HEK293 (cell line): ENCODE results near the gene IFNG.

Source experiments
- PRDM10 ChIP-seq: fragments of 450-650 bp; formaldehyde crosslinking; IDR thresholded peaks from 2 replicates; pipeline ENCODE4 v1.5.1; 2016; ENCODE audit warnings: missing biosample characterization, missing genetic modification characterization
- TCF7L2 ChIP-seq: IDR thresholded peaks from 2 replicates; pipeline ENCODE4 v1.6.1; 2011; ENCODE audit warnings: low read depth, mild to moderate bottlenecking, inconsistent platforms, low read length, moderate library complexity, borderline replicate concordance
- YY1 ChIP-seq: fragments of 450-650 bp; formaldehyde crosslinking; IDR thresholded peaks from 2 replicates; pipeline ENCODE4 v1.5.1; 2018; ENCODE audit warnings: missing biosample characterization, missing genetic modification characterization
- ZBTB7A ChIP-seq: fragments of 450-650 bp; formaldehyde crosslinking; IDR thresholded peaks from 2 replicates; pipeline ENCODE4 v1.5.1; 2016; ENCODE audit warnings: low read depth, missing biosample characterization, missing genetic modification characterization
- ZNF248 ChIP-seq: fragments of 450-650 bp; formaldehyde crosslinking; IDR thresholded peaks from 2 replicates; pipeline ENCODE4 v1.5.1; 2017; ENCODE audit warnings: missing biosample characterization, missing genetic modification characterization
- ZNF292 ChIP-seq: fragments of 450-650 bp; formaldehyde crosslinking; IDR thresholded peaks from 2 replicates; pipeline ENCODE4 v1.5.1; 2016; ENCODE audit warnings: low read depth, missing biosample characterization, missing genetic modification characterization, borderline replicate concordance
- ZNF416 ChIP-seq: fragments of 450-650 bp; formaldehyde crosslinking; IDR thresholded peaks from 2 replicates; pipeline ENCODE4 v1.5.1; 2016; ENCODE audit warnings: missing biosample characterization, missing genetic modification characterization
- ZNF626 ChIP-seq: fragments of 450-650 bp; sonication (Bioruptor Pico); formaldehyde crosslinking; IDR thresholded peaks from 2 replicates; pipeline ENCODE4 v1.5.1; 2018; ENCODE audit warnings: missing biosample characterization, missing genetic modification characterization, inconsistent platforms
- ZNF677 ChIP-seq: fragments of 450-650 bp; IDR thresholded peaks from 2 replicates; pipeline ENCODE4 v1.5.0; 2018; ENCODE audit warnings: missing biosample characterization, mild to moderate bottlenecking, missing genetic modification characterization, moderate library complexity
- TF ChIP-seq, protein P1 (sequence below): fragments of 450-650 bp; formaldehyde crosslinking; IDR thresholded peaks from 2 replicates; pipeline ENCODE4 v1.5.1; 2016; ENCODE audit warnings: missing biosample characterization, missing genetic modification characterization

- TF ChIP-seq ZNF248 (tag by site-specific recombination) (no peak), ZNF416 (tag by site-specific recombination) (no peak), ZNF292 (tag by site-specific recombination) (no peak), ZNF677 (tag by site-specific recombination) (no peak), YY1 (no peak), ZBTB7A (tag by site-specific recombination) (no peak), TCF7L2 (no peak), ZNF626 (tag by site-specific recombination) (no peak), PRDM10 (tag by site-specific recombination) (no peak)
- TF ChIP-seq, protein P1, sequence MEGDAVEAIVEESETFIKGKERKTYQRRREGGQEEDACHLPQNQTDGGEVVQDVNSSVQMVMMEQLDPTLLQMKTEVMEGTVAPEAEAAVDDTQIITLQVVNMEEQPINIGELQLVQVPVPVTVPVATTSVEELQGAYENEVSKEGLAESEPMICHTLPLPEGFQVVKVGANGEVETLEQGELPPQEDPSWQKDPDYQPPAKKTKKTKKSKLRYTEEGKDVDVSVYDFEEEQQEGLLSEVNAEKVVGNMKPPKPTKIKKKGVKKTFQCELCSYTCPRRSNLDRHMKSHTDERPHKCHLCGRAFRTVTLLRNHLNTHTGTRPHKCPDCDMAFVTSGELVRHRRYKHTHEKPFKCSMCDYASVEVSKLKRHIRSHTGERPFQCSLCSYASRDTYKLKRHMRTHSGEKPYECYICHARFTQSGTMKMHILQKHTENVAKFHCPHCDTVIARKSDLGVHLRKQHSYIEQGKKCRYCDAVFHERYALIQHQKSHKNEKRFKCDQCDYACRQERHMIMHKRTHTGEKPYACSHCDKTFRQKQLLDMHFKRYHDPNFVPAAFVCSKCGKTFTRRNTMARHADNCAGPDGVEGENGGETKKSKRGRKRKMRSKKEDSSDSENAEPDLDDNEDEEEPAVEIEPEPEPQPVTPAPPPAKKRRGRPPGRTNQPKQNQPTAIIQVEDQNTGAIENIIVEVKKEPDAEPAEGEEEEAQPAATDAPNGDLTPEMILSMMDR, result no peak
These were observed 19.4 kb upstream of the IFNG start for GRCh38 chr12:68178774-68179439.
